Omental fat pad (tissue), 4 donors: Measurements from ENCODE around the gene ME3. TPM values are rescaled to one million over a fixed set of nuclear protein-coding genes. Genes with fewer than 3 reads are reported as not detected.
A peak's percentile ranks its signal among the peaks of the same experiment; 100 is the strongest.

Source experiments
- ATAC-seq: fragments of 150-250 bp; one replicate; pipeline ENCODE4 v1.9.1; 2016; ENCODE audit warnings: mild to moderate bottlenecking, moderate library complexity; ENCODE audit not compliant: low FRiP score
- DNase-seq: peaks from one replicate; pipeline ENCODE4 v3.0.0-alpha.2; 2019; ENCODE audit warnings: low spot score
- CTCF ChIP-seq, 3 donors: fragments of 450-650 bp; IDR thresholded peaks; one replicate each; pipeline ENCODE4 v1.5.1; 2016 to 2017; ENCODE audit warnings: antibody characterized with exemption in 3 of 3, mild to moderate bottlenecking in 3 of 3, moderate library complexity in 2 of 3
- total RNA-seq, 4 donors: library from RNA; depleted of rRNA; stranded (reverse); fragments of >200 nt; gene quantifications; one replicate each; pipeline ENCODE4 v1.1.0, GENCODE V29; 2016

ME3 gene
- total RNA-seq, 4 donors from 2014 or later = 28.4 to 93.0 (median 80.1) TPM

DNA sequence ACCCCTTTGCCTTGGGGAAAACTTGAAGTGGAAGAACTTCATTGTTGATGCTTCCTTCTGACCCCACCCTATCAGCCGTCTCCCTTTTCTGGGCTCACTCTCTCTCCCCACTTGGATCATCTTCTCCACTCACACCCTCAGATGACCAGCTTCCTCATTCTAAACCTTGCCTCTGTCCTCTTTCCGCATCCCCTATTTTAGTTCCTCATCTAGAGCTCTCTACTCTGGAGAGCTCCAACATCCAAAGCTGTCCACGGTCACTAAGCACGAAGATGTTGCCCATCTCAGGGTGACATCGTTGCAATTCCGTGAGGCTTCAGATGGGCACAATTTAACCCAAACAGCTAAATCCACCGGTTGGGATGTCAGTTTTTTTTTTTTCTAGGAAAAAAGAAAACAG, 31.6 kb upstream of the ME3 start:
- no peak for DNase-seq
- no peak for TF ChIP-seq CTCF (IDR thresholded peaks at IDR 0.05)
- no peak for ATAC-seq

DNA sequence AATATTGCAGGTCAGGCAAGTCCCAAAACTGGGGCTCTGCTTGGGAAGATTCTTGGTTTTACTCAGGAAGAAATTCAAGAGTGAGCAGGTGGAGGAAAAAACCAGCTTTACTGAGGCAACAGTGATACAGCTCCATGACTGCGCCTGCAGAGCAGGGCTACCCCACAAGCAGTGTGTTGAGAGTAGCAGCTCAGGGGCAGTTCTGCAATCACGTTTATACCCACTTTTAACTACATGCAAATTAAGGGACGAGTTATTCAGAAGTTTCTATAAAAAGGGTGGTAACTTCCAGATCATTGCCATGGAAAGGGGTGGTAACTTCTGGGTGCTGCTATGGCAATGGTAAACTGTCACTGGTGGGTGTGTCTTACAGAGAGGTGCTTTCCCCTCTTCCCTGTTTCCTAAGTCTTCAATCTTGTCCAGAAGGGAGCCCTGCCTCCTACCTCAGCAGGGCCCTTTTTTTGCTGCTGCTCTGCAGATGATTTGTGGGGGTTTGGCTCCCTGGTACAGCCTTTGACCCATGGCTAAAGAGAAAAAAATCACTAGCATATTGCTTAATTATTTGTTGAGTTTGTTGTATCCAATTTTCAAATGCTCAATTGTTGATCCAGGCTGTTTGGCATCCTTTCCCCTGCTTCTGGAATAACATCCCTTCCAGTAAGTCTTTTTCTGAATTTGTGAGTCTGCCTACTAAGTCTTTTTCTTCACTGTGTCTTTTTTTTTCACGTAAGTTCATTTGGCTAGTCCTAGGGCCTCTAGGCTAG, 30.0 kb upstream of the ME3 start:
- no peak for TF ChIP-seq CTCF (IDR thresholded peaks at IDR 0.05)
- ATAC-seq = no peak
- DNase-seq = no peak

- ATAC-seq (no peak), DNase-seq (no peak)
- no peak for TF ChIP-seq CTCF (IDR thresholded peaks at IDR 0.05)
Measured at GRCh38 chr11:86699040-86699791, 26.8 kb upstream of the ME3 start.

DNA sequence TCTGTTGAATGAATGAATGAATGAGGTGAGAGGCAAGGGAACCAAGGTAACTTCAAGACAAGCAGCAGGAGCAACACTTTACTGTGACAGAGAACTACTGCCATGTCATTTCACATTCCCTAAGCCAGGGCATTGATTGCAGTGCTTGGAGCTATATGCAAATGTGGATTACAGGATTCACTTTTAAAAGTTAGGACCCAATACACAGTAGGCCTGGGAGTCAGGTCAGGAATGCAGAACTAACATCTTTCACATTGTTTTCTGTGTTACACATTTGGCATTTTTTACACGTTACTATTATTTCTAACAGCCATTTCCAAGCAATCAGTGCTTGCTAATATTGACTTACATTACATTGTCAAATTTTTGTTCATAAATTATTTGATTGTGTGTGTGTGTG, 26.2 kb upstream of the ME3 start:
- TF ChIP-seq CTCF (IDR thresholded peaks at IDR 0.05) = no peak
- no peak for DNase-seq
- no peak for ATAC-seq

- no peak for TF ChIP-seq CTCF (IDR thresholded peaks at IDR 0.05)
- DNase-seq = no peak
- no peak for ATAC-seq
Measured at GRCh38 chr11:86696451-86696850, 24.0 kb upstream of the ME3 start.

GRCh38 chr11:86696004-86696403, 23.6 kb upstream of the ME3 start:
- no peak for TF ChIP-seq CTCF (IDR thresholded peaks at IDR 0.05)
- DNase-seq (no peak), ATAC-seq (peak; percentile 70)

- peak; percentile 3 for ATAC-seq
- no peak for TF ChIP-seq CTCF (IDR thresholded peaks at IDR 0.05)
- no peak for DNase-seq
Measured at GRCh38 chr11:86695373-86695772, 23.0 kb upstream of the ME3 start.
